Measurements from ENCODE around the gene SVBP.

Gene SVBP

GRCh38 chr1:42830631-42831030 is 13.4 kb upstream of the SVBP start:
- no peaks in the 10 kb centered on the region for H3K27me3 ChIP-seq (ENCODE audit: control insufficient read depth in 3 of 3, insufficient read depth in 3 of 3, low read depth in 1 of 3, low read length in 3 of 3)
- peak overlapping the region; percentile 15 for H3K14ac ChIP-seq (ENCODE audit: low read length)
- no peak for DNase-seq (ENCODE audit: low spot score)
- H2BK15ac ChIP-seq (ENCODE audit: low read length) = no peak overlapping the region
- no peaks in the 10 kb centered on the region for H3K4me1 ChIP-seq (ENCODE audit: control insufficient read depth in 2 of 2, insufficient read depth in 1 of 2, low read depth in 1 of 2, low read length in 2 of 2)
- H3K4me3 ChIP-seq (ENCODE audit: low read length in 2 of 2) = no peak overlapping the region
- no peaks in the 10 kb centered on the region for H3K9me3 ChIP-seq (replicated peaks in 1 of 2; ENCODE audit: control insufficient read depth in 2 of 2, insufficient read depth in 1 of 2, low read depth in 1 of 2, low read length in 2 of 2)
- no peak overlapping the region for H3K9ac ChIP-seq (ENCODE audit: low read depth, low read length, poor library complexity)
- H2AFZ ChIP-seq (ENCODE audit: low read length) = no peak overlapping the region
- no peak overlapping the region for H4K8ac ChIP-seq (ENCODE audit: low read depth, low read length)
- no peak overlapping the region for H3K27ac ChIP-seq (replicated peaks; ENCODE audit: low read length)
- peak overlapping the region; percentile 5 for H2AK5ac ChIP-seq (ENCODE audit: low read depth, low read length)
- H4K91ac ChIP-seq (ENCODE audit: low read depth, low read length, poor library complexity) = no peak overlapping the region
- no CpG with 5 or more reads among the region's 17 CpGs for WGBS, 2 donors (ENCODE audit: extremely low coverage in 2 of 2, insufficient read length in 2 of 2, insufficient replicate concordance in 1 of 2)
- H3K4me2 ChIP-seq (ENCODE audit: insufficient read depth, low read length, poor library complexity, severe bottlenecking) = no peak overlapping the region
- H3K18ac ChIP-seq (ENCODE audit: low read length) = no peak overlapping the region
- no peak overlapping the region for H2BK120ac ChIP-seq (ENCODE audit: low read depth, low read length)
- H3K4ac ChIP-seq (ENCODE audit: low read length) = no peak overlapping the region
- no peaks in the 10 kb centered on the region for H3K79me1 ChIP-seq (ENCODE audit: low read depth, low read length)
- no peaks in the 10 kb centered on the region for H3K36me3 ChIP-seq (replicated peaks in 1 of 2; ENCODE audit: control insufficient read depth in 2 of 2, insufficient read depth in 2 of 2, low read length in 2 of 2)
- no peak overlapping the region for H2BK12ac ChIP-seq (ENCODE audit: low read length)
- H2BK5ac ChIP-seq (ENCODE audit: low read length) = no peak overlapping the region
- no peak overlapping the region for H3K23ac ChIP-seq (ENCODE audit: low read depth, low read length, poor library complexity)

GRCh38 chr1:42825036-42825851 is 8.0 kb upstream of the SVBP start:
- H3K4me3 ChIP-seq (ENCODE audit: low read length in 2 of 2) = no peak overlapping the region
- no CpG with 5 or more reads among the region's 10 CpGs for WGBS, 2 donors (ENCODE audit: extremely low coverage in 2 of 2, insufficient read length in 2 of 2, insufficient replicate concordance in 1 of 2)
- H3K79me1 ChIP-seq (ENCODE audit: low read depth, low read length) = no peaks in the 10 kb centered on the region
- no peak overlapping the region for H3K27ac ChIP-seq (replicated peaks; ENCODE audit: low read length)
- no peaks in the 10 kb centered on the region for H3K9me3 ChIP-seq (replicated peaks in 1 of 2; ENCODE audit: control insufficient read depth in 2 of 2, insufficient read depth in 1 of 2, low read depth in 1 of 2, low read length in 2 of 2)
- no peak overlapping the region for H3K4me2 ChIP-seq (ENCODE audit: insufficient read depth, low read length, poor library complexity, severe bottlenecking)
- H3K14ac ChIP-seq (ENCODE audit: low read length) = no peak overlapping the region
- H2BK120ac ChIP-seq (ENCODE audit: low read depth, low read length) = no peak overlapping the region
- no peaks in the 10 kb centered on the region for H3K27me3 ChIP-seq (ENCODE audit: control insufficient read depth in 3 of 3, insufficient read depth in 3 of 3, low read depth in 1 of 3, low read length in 3 of 3)
- no peak overlapping the region for H3K4ac ChIP-seq (ENCODE audit: low read length)
- H3K4me1 ChIP-seq (ENCODE audit: control insufficient read depth in 2 of 2, insufficient read depth in 1 of 2, low read depth in 1 of 2, low read length in 2 of 2) = no peaks in the 10 kb centered on the region
- H2BK12ac ChIP-seq (ENCODE audit: low read length) = no peak overlapping the region
- H3K36me3 ChIP-seq (replicated peaks in 1 of 2; ENCODE audit: control insufficient read depth in 2 of 2, insufficient read depth in 2 of 2, low read length in 2 of 2) = no peaks in the 10 kb centered on the region
- H3K23ac ChIP-seq (ENCODE audit: low read depth, low read length, poor library complexity) = no peak overlapping the region
- DNase-seq (ENCODE audit: low spot score) = no peak
- H3K18ac ChIP-seq (ENCODE audit: low read length) = peak overlapping the region; percentile 11
- H3K9ac ChIP-seq (ENCODE audit: low read depth, low read length, poor library complexity) = no peak overlapping the region
- H2AK5ac ChIP-seq (ENCODE audit: low read depth, low read length) = no peak overlapping the region
- no peak overlapping the region for H4K8ac ChIP-seq (ENCODE audit: low read depth, low read length)
- no peak overlapping the region for H2BK5ac ChIP-seq (ENCODE audit: low read length)
- no peak overlapping the region for H2AFZ ChIP-seq (ENCODE audit: low read length)
- H2BK15ac ChIP-seq (ENCODE audit: low read length) = no peak overlapping the region
- no peak overlapping the region for H4K91ac ChIP-seq (ENCODE audit: low read depth, low read length, poor library complexity)

DNA sequence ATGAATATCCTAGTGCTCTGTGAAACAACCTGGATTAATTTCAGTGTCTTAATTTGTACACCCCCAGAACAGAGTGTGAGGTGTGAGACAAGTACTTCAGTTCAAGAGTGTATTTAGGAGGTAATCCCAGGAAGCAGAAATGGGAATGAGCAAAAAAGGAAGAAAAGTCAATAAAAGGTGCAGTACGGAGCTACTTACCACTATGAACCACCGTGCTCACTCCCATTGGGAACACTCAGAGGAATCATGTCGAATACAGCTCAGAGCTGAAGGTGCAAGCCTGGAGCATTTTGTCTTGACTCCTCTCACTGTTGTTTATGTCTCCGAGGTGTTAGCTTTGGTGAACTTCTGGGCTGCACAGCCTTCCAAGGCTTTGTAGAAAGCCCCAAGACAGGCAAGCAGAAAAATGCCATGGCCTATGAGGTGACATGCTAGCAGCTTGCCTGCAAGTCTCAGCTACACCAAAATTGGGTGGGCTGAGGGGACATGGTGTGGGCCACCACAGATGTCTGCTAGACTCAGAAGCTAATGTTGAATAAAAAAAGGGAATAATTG is 7.4 kb upstream of the SVBP start:
- Histone ChIP-seq H3K27me3 (ENCODE audit: control insufficient read depth in 3 of 3, insufficient read depth in 3 of 3, low read depth in 1 of 3, low read length in 3 of 3) (no peaks in the 10 kb centered on the region), H2BK15ac (ENCODE audit: low read length) (no peak overlapping the region), H4K91ac (ENCODE audit: low read depth, low read length, poor library complexity) (no peak overlapping the region), H2BK5ac (ENCODE audit: low read length) (no peak overlapping the region), H3K79me1 (ENCODE audit: low read depth, low read length) (no peaks in the 10 kb centered on the region), H2BK120ac (ENCODE audit: low read depth, low read length) (no peak overlapping the region), H3K36me3 (replicated peaks in 1 of 2; ENCODE audit: control insufficient read depth in 2 of 2, insufficient read depth in 2 of 2, low read length in 2 of 2) (no peaks in the 10 kb centered on the region), H3K4ac (ENCODE audit: low read length) (no peak overlapping the region), H2AK5ac (ENCODE audit: low read depth, low read length) (no peak overlapping the region), H3K9me3 (replicated peaks in 1 of 2; ENCODE audit: control insufficient read depth in 2 of 2, insufficient read depth in 1 of 2, low read depth in 1 of 2, low read length in 2 of 2) (no peaks in the 10 kb centered on the region), H3K27ac (replicated peaks; ENCODE audit: low read length) (no peak overlapping the region), H3K18ac (ENCODE audit: low read length) (no peak overlapping the region), H3K4me1 (ENCODE audit: control insufficient read depth in 2 of 2, insufficient read depth in 1 of 2, low read depth in 1 of 2, low read length in 2 of 2) (no peaks in the 10 kb centered on the region), H3K23ac (ENCODE audit: low read depth, low read length, poor library complexity) (no peak overlapping the region), H2BK12ac (ENCODE audit: low read length) (no peak overlapping the region), H3K9ac (ENCODE audit: low read depth, low read length, poor library complexity) (no peak overlapping the region), H3K4me2 (ENCODE audit: insufficient read depth, low read length, poor library complexity, severe bottlenecking) (no peak overlapping the region), H2AFZ (ENCODE audit: low read length) (no peak overlapping the region), H4K8ac (ENCODE audit: low read depth, low read length) (no peak overlapping the region), H3K4me3 (ENCODE audit: low read length in 2 of 2) (no peak overlapping the region), H3K14ac (ENCODE audit: low read length) (no peak overlapping the region)
- no CpG with 5 or more reads among the region's 4 CpGs for WGBS, 2 donors (ENCODE audit: extremely low coverage in 2 of 2, insufficient read length in 2 of 2, insufficient replicate concordance in 1 of 2)
- DNase-seq (ENCODE audit: low spot score) = no peak

GRCh38 chr1:42822800-42823392 is 5.7 kb upstream of the SVBP start:
- Histone ChIP-seq H3K9ac (ENCODE audit: low read depth, low read length, poor library complexity) (no peak overlapping the region), H2BK15ac (ENCODE audit: low read length) (no peak overlapping the region), H3K4me1 (ENCODE audit: control insufficient read depth in 2 of 2, insufficient read depth in 1 of 2, low read depth in 1 of 2, low read length in 2 of 2) (no peaks in the 10 kb centered on the region), H3K18ac (ENCODE audit: low read length) (no peak overlapping the region), H2AFZ (ENCODE audit: low read length) (no peak overlapping the region), H3K79me1 (ENCODE audit: low read depth, low read length) (no peaks in the 10 kb centered on the region), H3K4me2 (ENCODE audit: insufficient read depth, low read length, poor library complexity, severe bottlenecking) (no peak overlapping the region), H3K14ac (ENCODE audit: low read length) (no peak overlapping the region), H2BK120ac (ENCODE audit: low read depth, low read length) (no peak overlapping the region), H3K4ac (ENCODE audit: low read length) (no peak overlapping the region), H3K36me3 (replicated peaks in 1 of 2; ENCODE audit: control insufficient read depth in 2 of 2, insufficient read depth in 2 of 2, low read length in 2 of 2) (no peaks in the 10 kb centered on the region), H3K4me3 (ENCODE audit: low read length in 2 of 2) (no peak overlapping the region), H2BK5ac (ENCODE audit: low read length) (no peak overlapping the region), H3K27me3 (ENCODE audit: control insufficient read depth in 3 of 3, insufficient read depth in 3 of 3, low read depth in 1 of 3, low read length in 3 of 3) (no peaks in the 10 kb centered on the region), H3K23ac (ENCODE audit: low read depth, low read length, poor library complexity) (no peak overlapping the region), H4K8ac (ENCODE audit: low read depth, low read length) (no peak overlapping the region), H4K91ac (ENCODE audit: low read depth, low read length, poor library complexity) (no peak overlapping the region), H2AK5ac (ENCODE audit: low read depth, low read length) (no peak overlapping the region), H3K27ac (replicated peaks; ENCODE audit: low read length) (no peak overlapping the region), H3K9me3 (replicated peaks in 1 of 2; ENCODE audit: control insufficient read depth in 2 of 2, insufficient read depth in 1 of 2, low read depth in 1 of 2, low read length in 2 of 2) (no peaks in the 10 kb centered on the region), H2BK12ac (ENCODE audit: low read length) (no peak overlapping the region)
- no CpG with 5 or more reads among the region's 2 CpGs for WGBS, 2 donors (ENCODE audit: extremely low coverage in 2 of 2, insufficient read length in 2 of 2, insufficient replicate concordance in 1 of 2)
- DNase-seq (ENCODE audit: low spot score) = no peak

All from neuronal stem cell (in vitro differentiated cells).